Neural crest cell (in vitro differentiated cells): ENCODE data around the gene DAZAP1. TPM values are rescaled to one million over a fixed set of nuclear protein-coding genes. Genes with fewer than 3 reads are reported as not detected.

Experiments used
- DNase-seq: peaks from one replicate; pipeline ENCODE4 v3.0.0; 2021; ENCODE audit warnings: low read depth, mixed read lengths, low spot score
- H3K27ac Mint-ChIP-seq: one replicate; pipeline ENCODE4 v1.8.0; 2021; ENCODE audit warnings: mild to moderate bottlenecking, mixed read lengths; ENCODE audit not compliant: unreplicated experiment
- H3K27me3 Mint-ChIP-seq: 2 replicates; pipeline ENCODE4 v1.8.0; 2021; ENCODE audit warnings: low read depth, mild to moderate bottlenecking, mixed read lengths
- H3K36me3 Mint-ChIP-seq: 2 replicates; pipeline ENCODE4 v1.8.0; 2021; ENCODE audit warnings: low read depth, mild to moderate bottlenecking, mixed read lengths
- H3K4me1 Mint-ChIP-seq: 2 replicates; pipeline ENCODE4 v1.8.0; 2021; ENCODE audit warnings: mixed read lengths
- H3K4me3 Mint-ChIP-seq: one replicate; pipeline ENCODE4 v1.8.0; 2021; ENCODE audit warnings: mild to moderate bottlenecking, mixed read lengths
- H3K9me3 Mint-ChIP-seq: 2 replicates; pipeline ENCODE4 v1.8.0; 2021; ENCODE audit warnings: mixed read lengths
- total RNA-seq: library from RNA; stranded (reverse); gene quantifications from 2 replicates; pipeline ENCODE4 v1.2.1, GENCODE V29; 2021
- TF ChIP-seq, protein P1 (sequence below): fragments of 200-600 bp; sonication (generic); conservative IDR thresholded peaks from 2 replicates; pipeline ENCODE4 v1.5.0; 2021; ENCODE audit warnings: antibody characterized with exemption, mild to moderate bottlenecking

The DAZAP1 gene
- total RNA-seq, 1 donor from 2014 or later, result 146 TPM

DNA sequence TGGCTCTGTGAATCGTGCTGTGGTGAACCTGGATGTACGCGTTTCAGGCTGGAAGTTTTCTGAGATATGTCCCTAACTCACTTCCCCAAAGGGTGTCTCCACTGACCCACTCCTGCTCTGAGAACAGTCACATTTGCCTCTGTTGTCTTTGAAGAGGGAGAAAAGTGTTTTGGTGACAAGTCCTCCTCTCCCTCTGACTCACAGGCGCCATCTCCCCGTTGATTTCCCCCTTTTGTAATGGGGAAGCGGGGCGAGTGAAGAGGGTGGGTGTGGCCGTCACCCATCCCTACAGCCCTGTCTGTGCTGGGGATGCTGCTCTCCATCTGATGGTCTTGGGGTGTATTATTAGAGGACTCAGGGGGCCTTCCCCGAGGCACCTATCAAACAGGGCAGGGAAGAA lies 52.1 kb downstream of the DAZAP1 start:
- peak overlapping the region; percentile 16 for H3K4me3 Mint-ChIP-seq
- peaks cover 3% of the 10 kb centered on the region for H3K36me3 Mint-ChIP-seq
- H3K27me3 Mint-ChIP-seq, result peaks cover 17% of the 10 kb centered on the region
- no peak for DNase-seq
- no peaks in the 10 kb centered on the region for H3K4me1 Mint-ChIP-seq
- H3K27ac Mint-ChIP-seq, result no peak overlapping the region
- no peaks in the 10 kb centered on the region for H3K9me3 Mint-ChIP-seq
- TF ChIP-seq, protein P1, sequence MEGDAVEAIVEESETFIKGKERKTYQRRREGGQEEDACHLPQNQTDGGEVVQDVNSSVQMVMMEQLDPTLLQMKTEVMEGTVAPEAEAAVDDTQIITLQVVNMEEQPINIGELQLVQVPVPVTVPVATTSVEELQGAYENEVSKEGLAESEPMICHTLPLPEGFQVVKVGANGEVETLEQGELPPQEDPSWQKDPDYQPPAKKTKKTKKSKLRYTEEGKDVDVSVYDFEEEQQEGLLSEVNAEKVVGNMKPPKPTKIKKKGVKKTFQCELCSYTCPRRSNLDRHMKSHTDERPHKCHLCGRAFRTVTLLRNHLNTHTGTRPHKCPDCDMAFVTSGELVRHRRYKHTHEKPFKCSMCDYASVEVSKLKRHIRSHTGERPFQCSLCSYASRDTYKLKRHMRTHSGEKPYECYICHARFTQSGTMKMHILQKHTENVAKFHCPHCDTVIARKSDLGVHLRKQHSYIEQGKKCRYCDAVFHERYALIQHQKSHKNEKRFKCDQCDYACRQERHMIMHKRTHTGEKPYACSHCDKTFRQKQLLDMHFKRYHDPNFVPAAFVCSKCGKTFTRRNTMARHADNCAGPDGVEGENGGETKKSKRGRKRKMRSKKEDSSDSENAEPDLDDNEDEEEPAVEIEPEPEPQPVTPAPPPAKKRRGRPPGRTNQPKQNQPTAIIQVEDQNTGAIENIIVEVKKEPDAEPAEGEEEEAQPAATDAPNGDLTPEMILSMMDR, result no peak

DNA sequence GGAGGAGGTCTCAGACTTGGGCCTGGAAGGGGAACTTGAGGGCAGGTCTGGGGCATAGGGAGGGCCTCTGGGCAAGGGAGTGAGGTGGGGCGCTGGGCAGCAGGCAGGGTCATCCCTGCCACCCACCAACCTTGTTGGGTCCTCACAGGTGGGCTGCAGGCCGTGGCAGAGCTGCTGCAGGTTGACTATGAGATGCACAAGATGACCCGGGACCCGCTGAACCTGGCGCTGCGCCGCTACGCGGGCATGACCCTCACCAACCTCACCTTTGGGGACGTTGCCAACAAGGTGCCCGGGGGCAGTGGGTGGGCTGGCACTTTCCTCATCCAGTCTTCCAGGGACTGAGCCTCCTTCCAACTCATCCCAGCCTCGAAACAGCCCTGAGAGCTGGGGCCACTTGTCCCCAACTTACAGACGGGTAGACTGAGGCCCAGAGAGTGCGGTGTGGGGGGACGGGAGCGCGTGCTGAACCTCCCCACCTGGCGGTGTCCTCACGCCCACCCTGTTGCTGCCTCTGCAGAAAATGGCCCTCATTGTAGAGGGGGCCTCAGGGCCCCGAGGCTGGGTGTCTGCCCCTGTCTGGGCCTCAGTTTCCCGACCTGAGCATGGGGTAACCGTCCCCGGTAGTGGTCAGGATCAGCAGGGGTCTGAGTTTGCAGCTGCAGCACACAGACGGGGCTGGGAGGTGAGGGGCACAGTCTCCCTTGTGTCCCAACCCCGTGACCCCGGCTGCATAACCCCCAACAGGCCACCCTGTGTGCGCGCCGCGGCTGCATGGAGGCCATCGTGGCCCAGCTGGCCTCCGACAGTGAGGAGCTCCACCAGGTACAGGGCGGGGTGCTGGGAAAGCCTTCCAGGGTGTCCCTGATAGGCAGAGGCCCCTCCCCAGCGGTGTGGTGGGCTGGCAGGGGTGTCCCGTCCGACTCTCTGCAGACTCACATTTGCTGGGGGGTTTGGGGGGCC lies 52.9 kb downstream of the DAZAP1 start:
- H3K36me3 Mint-ChIP-seq, result peaks cover 3% of the 10 kb centered on the region
- H3K4me3 Mint-ChIP-seq, result no peak overlapping the region
- no peak for DNase-seq
- no peaks in the 10 kb centered on the region for H3K9me3 Mint-ChIP-seq
- no peak overlapping the region for H3K27ac Mint-ChIP-seq
- H3K27me3 Mint-ChIP-seq, result peaks cover 22% of the 10 kb centered on the region
- TF ChIP-seq, protein P1, result no peak
- no peaks in the 10 kb centered on the region for H3K4me1 Mint-ChIP-seq

DNA sequence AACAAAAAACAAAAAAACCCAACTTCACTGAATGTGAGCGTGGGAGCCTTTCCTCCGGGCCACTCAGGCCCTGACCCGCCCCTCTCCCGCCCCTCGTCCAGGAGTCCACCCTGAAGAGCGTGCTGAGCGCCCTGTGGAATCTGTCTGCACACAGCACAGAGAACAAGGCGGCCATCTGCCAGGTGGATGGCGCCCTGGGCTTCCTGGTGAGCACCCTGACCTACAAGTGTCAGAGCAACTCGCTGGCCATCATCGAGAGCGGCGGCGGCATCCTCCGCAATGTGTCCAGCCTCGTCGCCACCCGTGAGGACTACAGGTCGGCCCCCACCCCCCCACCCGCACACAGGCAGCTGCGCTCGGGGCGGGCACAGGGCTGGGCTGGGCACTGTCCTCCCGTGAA lies 54.5 kb downstream of the DAZAP1 start:
- Mint-ChIP-seq H3K4me3 (no peak overlapping the region), H3K27ac (no peak overlapping the region), H3K4me1 (no peaks in the 10 kb centered on the region), H3K9me3 (no peaks in the 10 kb centered on the region), H3K36me3 (no peaks in the 10 kb centered on the region), H3K27me3 (peaks cover 26% of the 10 kb centered on the region)
- TF ChIP-seq, protein P1, result no peak
- DNase-seq, result no peak

DNA sequence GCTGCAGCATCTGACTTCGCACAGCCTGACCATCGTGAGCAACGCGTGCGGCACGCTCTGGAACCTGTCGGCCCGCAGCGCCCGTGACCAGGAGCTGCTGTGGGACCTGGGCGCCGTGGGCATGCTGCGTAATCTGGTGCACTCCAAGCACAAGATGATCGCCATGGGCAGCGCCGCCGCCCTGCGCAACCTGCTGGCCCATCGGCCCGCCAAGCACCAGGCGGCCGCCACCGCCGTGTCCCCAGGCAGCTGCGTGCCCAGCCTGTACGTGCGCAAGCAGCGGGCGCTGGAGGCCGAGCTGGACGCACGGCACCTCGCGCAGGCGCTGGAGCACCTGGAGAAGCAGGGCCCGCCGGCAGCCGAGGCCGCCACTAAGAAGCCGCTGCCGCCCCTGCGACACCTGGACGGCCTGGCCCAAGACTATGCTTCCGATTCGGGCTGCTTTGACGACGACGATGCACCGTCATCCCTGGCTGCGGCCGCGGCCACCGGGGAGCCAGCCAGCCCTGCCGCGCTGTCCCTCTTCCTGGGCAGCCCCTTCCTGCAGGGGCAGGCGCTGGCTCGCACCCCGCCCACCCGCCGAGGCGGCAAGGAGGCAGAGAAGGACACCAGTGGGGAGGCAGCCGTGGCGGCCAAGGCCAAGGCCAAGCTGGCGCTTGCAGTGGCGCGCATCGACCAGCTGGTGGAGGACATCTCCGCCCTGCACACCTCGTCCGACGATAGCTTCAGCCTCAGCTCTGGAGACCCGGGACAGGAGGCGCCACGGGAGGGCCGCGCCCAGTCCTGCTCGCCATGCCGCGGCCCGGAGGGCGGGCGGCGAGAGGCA lies 58.0 kb downstream of the DAZAP1 start:
- Mint-ChIP-seq H3K4me3 (no peak overlapping the region), H3K27ac (no peak overlapping the region), H3K4me1 (no peaks in the 10 kb centered on the region), H3K27me3 (peaks cover 34% of the 10 kb centered on the region), H3K9me3 (no peaks in the 10 kb centered on the region), H3K36me3 (no peaks in the 10 kb centered on the region)
- no peak for DNase-seq
- TF ChIP-seq, protein P1, result peak; percentile 60

DNA sequence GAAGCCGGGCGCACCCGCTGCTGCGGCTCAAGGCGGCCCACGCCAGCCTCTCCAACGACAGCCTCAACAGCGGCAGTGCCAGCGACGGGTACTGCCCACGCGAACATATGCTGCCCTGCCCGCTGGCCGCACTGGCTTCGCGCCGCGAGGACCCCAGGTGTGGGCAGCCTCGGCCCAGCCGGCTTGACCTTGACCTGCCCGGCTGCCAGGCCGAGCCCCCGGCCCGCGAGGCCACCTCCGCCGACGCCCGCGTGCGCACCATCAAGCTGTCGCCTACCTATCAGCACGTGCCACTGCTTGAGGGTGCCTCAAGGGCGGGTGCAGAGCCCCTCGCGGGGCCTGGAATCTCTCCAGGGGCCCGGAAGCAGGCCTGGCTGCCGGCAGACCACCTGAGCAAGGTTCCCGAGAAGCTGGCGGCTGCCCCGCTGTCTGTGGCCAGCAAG lies 58.7 kb downstream of the DAZAP1 start:
- Mint-ChIP-seq H3K36me3 (no peaks in the 10 kb centered on the region), H3K4me1 (no peaks in the 10 kb centered on the region), H3K27me3 (peaks cover 41% of the 10 kb centered on the region), H3K27ac (no peak overlapping the region), H3K4me3 (no peak overlapping the region), H3K9me3 (no peaks in the 10 kb centered on the region)
- TF ChIP-seq, protein P1, result no peak
- DNase-seq, result no peak
